IPS DF 19.7 (cell line): Measurements from ENCODE around the gene MAP3K13.
A peak's percentile ranks its signal among the peaks of the same experiment; 100 is the strongest.
"Not testable (repeated sequence)": the region's sequence is repeated elsewhere in the genome, so short reads cannot be mapped to it uniquely, and the experiment has no call there.

Experiments
- DNase-seq: peaks from one replicate; pipeline ENCODE4 v3.0.0-alpha.2; 2013; ENCODE audit warnings: low read depth, low spot score

Gene MAP3K13

DNA sequence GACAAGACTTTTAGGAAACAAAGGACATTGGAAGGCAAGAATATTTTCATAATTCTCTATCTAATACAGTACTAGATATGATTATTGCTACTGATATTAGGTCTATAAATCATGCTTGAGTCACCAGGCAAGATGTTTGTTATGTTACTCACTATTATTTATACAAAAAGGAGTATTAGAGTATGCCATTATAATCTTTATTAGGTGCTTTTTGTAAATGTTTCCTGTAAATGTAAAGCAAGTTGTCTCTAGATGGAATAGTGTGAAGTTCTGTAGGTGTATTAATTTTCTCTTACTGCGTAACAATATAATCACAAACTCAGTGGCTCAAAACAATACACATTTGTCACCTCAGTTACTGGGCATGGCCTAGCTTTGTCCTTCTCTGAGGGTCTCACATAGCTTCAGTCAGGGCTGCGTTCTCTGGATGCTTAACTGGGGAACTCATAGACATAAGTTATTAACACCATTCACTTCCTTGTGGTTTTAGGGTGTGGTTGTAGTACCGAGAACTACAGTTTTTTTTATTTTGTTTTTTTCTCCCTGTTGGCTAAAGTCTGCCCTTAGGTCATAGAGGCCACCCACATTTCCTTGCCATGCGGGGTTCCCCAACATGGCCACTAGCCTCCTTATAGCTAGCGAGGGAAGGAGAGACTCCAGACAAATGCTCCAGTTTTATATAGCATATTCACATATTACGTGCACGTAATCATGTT is 20.3 kb upstream of the MAP3K13 start:
- DNase-seq, result no peak

GRCh38 chr3:185347399-185347798 is 15.5 kb upstream of the MAP3K13 start:
- DNase-seq, result no peak

GRCh38 chr3:185350841-185351240 is 12.1 kb upstream of the MAP3K13 start:
- DNase-seq, result no peak

DNA sequence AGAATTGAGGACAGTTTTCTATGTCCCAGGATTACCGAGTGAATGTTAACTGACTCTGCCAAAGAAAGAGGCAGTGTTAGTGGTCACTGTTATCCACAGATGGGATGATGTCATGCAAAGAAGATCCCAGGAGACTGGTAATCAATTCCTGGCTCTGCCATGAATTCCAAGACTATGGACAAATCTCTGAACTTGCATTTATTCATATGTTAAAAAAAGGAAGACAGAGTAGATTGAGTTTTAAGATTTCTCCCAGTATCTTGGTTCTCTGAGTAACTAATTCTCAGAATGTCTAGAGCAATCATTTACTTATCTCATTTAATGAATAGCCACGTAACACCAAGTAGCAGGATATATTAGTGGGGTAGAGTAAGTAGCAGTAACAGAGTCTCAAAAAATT is 11.5 kb upstream of the MAP3K13 start:
- no peak for DNase-seq

DNA sequence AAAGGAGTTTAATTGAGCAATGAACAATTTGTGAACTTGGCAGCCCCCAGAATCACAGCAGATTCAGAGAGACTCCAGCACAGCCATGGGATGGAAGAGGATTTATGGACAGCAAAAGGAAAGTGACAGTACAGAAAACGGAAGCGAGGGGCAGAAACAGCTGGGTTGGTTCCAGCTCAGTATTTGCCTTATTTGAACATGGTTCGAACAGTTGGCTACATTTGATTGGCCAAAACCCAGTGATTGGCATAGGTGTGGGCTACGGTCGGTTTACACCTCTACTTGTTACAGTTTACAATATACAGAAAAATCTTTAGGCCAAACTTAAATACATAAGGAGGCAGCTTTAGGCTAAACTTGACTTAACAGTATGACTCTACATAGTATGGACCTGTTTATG is 9.7 kb upstream of the MAP3K13 start:
- no peak for DNase-seq

DNA sequence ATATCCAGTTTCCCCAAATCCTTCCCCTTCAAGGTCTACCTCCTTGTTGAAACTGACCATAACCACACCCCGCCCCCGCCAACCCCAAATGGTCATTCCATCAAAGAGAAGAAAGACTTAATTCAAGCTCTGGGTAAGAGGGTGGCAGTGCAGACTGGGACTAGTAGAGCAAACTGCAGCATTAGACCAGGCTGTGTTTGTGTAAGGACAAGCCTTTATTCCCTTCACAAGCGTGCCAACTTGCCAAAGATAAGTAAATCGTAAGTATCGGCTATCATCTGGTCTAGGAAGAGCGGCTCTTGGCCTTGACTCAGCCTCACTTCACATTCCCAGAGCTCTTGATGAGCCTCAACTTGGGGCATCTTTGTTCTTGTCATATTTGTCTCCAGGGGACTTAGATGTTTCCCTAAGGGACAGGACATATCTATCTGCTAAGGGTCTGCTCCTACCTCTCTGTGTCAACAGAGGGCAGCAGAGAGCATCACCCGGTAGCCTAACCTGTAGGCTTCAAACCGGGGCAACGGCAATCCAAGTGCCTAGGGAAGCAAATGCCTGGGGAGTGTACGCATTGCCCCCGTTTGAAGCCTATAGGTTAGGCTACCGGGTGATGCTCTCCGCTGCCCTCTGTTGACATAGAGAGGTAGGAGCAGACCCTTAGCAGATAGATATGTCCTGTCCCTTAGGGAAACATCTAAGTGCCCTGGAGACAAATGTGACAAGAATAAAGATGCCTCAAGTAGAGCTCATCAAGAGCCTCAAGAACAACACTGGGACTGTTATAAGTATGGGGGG is 8.9 kb upstream of the MAP3K13 start:
- peak; percentile 95 for DNase-seq

- DNase-seq, result no peak
Observed at GRCh38 chr3:185356499-185356898, 6.4 kb upstream of the MAP3K13 start.

- DNase-seq, result no peak
Observed at GRCh38 chr3:185361920-185362319, 1.0 kb upstream of the MAP3K13 start.

DNA sequence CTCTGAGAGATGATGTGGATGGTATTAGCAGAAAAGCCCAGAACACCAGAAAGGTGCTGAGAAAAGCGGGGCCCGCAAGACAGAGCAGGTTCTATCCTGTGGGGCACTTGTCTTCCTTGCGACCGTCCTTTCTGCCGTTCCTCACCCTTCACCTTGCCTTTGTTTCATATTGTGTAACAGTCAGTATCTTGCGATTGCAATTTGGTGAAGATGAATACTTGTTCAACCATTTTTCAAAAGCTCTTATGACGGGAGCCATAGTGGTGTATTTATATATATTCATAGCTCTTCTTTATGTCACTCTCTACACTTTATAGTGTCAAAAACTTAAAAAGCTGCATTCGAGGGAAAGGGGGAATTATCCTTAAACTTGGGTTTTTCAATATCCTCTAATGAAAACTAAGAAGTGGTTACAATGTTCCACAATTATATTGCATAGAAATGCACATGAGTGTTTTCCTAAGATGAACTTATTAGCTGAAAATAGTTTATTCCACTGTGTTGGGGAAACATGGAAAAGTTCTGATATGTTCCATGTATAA is 797 bp downstream of the MAP3K13 start:
- DNase-seq, result no peak

- no peak for DNase-seq
Observed at GRCh38 chr3:185365291-185366073, 2.5 kb downstream of the MAP3K13 start.

- DNase-seq, result no peak
Observed at GRCh38 chr3:185366074-185366335, 3.1 kb downstream of the MAP3K13 start.

GRCh38 chr3:185366913-185367312 is 4.0 kb downstream of the MAP3K13 start:
- DNase-seq, result no peak

- DNase-seq, result not testable (repeated sequence)
Observed at GRCh38 chr3:185370349-185370748, 7.4 kb downstream of the MAP3K13 start.

GRCh38 chr3:185371306-185372074 is 8.6 kb downstream of the MAP3K13 start:
- no peak for DNase-seq

GRCh38 chr3:185381320-185382058 is 18.6 kb downstream of the MAP3K13 start:
- no peak for DNase-seq

- no peak for DNase-seq
Observed at GRCh38 chr3:185382154-185382553, 19.2 kb downstream of the MAP3K13 start.

- not testable (repeated sequence) for DNase-seq
Observed at GRCh38 chr3:185386515-185386914, 23.6 kb downstream of the MAP3K13 start.

GRCh38 chr3:185387646-185388045 is 24.7 kb downstream of the MAP3K13 start:
- no peak for DNase-seq

DNA sequence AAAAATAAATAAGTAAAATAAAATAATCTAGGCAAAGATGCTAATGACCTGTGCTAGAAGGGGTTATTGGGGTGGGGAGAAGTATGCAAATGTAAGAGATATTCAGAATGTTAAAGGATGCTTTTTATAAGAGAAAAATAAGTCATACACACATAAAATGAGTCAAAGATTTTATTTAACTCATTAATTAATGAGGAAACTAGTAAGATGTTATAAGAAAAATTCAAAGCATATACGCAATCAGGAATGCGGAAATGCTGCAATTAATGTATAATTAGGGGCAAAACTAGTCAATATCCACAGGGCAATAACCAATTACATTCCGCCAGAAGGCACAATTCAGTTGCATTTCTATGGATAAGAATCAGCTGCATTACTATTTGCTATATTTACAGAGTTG is 30.1 kb downstream of the MAP3K13 start:
- DNase-seq, result no peak

DNA sequence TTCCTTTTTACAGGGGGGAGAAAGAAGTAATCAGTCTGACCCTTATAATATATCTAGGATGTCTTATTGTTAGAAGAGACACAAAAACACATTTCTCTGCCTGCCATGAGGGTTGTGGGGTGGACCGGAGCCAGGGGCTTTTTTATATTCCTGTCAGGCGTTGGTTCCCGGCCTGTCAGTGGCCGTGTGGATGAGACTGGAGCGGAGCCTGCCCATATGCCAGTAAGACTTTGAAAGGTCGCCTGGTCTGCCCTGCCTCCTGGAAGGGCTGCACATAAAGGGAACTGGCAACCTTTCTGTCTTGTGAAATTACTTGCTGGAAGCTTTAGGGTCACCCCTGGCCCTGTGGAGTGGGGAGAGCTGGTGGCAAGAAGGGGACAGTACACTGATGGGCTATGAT is 34.7 kb downstream of the MAP3K13 start:
- no peak for DNase-seq
